ENCODE data around the gene LCTL.
"Not testable (repeated sequence)": the region's sequence is repeated elsewhere in the genome, so short reads cannot be mapped to it uniquely, and the experiment has no call there.

The LCTL gene

GRCh38 chr15:66535056-66535455 lies 30.7 kb downstream of the LCTL start:
- ATAC-seq (replicated peaks; ENCODE audit: extremely low read depth, poor library complexity, severe bottlenecking) (no peak), DNase-seq (ENCODE audit: low spot score in 2 of 2) (no peak)
- Mint-ChIP-seq H3K9me3 (no peaks in the 10 kb centered on the region), H3K36me3 (ENCODE audit: insufficient read depth) (peaks cover 18% of the 10 kb centered on the region), H3K27me3 (no peaks in the 10 kb centered on the region), H3K4me3 (no peak overlapping the region), H3K27ac (ENCODE audit: low read depth) (no peak overlapping the region), H3K4me1 (no peaks in the 10 kb centered on the region)

DNA sequence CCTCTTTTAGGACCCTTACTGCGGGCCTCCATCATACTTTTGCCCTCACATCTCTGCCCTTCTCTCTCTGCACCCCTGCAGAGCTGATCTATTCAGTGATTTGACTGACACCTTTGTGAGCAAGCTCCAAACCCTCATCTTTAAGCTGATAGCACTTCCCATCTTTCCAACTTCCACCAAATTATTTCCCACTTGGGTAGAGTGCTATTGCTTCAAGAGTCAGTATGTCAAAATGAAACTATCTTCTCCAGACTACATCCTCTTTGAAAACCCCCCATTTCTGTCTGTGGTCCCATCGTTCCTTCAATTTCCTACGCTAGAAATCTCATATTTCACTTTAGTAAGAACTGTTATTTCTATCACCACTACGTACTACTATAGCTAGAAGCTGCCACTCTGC lies 41.0 kb downstream of the LCTL start:
- H3K27ac Mint-ChIP-seq (ENCODE audit: low read depth) = no peak overlapping the region
- H3K36me3 Mint-ChIP-seq (ENCODE audit: insufficient read depth) = peaks cover 14% of the 10 kb centered on the region
- H3K4me3 Mint-ChIP-seq = no peak overlapping the region
- H3K9me3 Mint-ChIP-seq = no peaks in the 10 kb centered on the region
- no peak for DNase-seq (ENCODE audit: low spot score in 2 of 2)
- ATAC-seq (replicated peaks; ENCODE audit: extremely low read depth, poor library complexity, severe bottlenecking) = no peak
- peaks cover 9% of the 10 kb centered on the region for H3K4me1 Mint-ChIP-seq
- H3K27me3 Mint-ChIP-seq = no peaks in the 10 kb centered on the region

DNA sequence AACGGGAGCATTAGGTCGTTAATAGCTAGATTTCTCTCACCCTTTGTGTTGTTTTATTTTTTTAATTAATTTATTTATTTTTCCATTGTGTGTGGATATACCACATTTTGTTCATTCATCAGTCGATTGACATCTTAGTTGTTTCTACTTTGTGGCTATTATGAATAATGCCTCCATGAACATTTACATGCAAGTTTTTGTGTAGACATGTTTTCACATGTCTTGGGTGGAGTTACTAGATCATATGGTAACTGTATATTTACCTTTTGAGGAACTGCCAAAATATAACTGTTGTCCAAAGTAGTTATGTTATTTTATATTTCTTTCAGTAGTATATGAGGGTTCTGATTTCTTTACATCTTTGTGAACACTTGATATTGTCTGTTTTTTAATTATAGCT lies 41.9 kb downstream of the LCTL start:
- Mint-ChIP-seq H3K36me3 (ENCODE audit: insufficient read depth) (peaks cover 12% of the 10 kb centered on the region), H3K4me1 (peaks cover 9% of the 10 kb centered on the region), H3K9me3 (no peaks in the 10 kb centered on the region), H3K27me3 (no peaks in the 10 kb centered on the region), H3K4me3 (no peak overlapping the region), H3K27ac (ENCODE audit: low read depth) (no peak overlapping the region)
- ATAC-seq (replicated peaks; ENCODE audit: extremely low read depth, poor library complexity, severe bottlenecking) (no peak), DNase-seq (ENCODE audit: low spot score in 2 of 2) (no peak)

DNA sequence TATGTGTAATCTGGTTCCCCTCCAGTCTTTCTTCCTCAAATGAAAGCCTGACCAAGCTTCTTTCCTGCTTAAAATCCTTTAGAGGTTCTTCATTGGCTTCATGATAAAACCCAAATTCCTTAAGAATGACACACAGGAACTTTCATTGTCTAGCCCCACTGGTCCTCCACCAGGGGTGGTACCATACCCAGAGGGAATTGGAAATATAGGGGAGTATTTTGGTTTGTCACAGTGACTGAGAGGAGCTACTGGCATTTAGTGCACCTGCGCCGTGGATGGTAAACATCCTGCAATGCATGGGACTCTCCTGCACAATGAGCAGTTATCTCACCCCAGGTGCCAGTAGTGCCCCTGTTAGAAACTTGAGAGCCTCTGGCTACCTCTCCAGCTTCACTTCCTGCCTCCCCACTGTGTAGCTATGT lies 49.9 kb downstream of the LCTL start:
- peaks cover 21% of the 10 kb centered on the region for H3K36me3 Mint-ChIP-seq (ENCODE audit: insufficient read depth)

DNA sequence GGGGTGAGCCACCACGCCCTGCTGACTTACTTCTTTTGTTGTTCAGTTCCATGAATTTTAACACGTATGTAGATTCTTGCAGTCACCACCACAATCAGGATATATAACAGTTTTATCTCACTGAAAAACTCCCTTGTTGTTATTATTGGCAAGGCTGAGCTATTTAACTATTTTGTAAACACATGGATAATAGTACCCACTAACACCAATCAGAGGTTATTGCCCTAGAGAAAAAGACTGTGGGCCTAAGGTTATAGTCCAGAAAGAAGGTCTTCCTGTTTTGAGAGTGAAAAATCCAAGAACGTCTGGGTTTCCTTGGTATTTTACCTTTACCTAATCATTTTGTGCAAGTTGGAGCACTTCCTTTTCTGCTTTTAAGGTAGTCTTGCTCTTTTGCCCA lies 51.2 kb downstream of the LCTL start:
- H3K27ac Mint-ChIP-seq (ENCODE audit: low read depth) = no peak overlapping the region
- no peak overlapping the region for H3K4me3 Mint-ChIP-seq
- no peak for DNase-seq (ENCODE audit: low spot score in 2 of 2)
- H3K9me3 Mint-ChIP-seq = no peaks in the 10 kb centered on the region
- no peak for ATAC-seq (replicated peaks; ENCODE audit: extremely low read depth, poor library complexity, severe bottlenecking)
- H3K36me3 Mint-ChIP-seq (ENCODE audit: insufficient read depth) = peaks cover 21% of the 10 kb centered on the region
- H3K4me1 Mint-ChIP-seq = no peaks in the 10 kb centered on the region
- H3K27me3 Mint-ChIP-seq = no peaks in the 10 kb centered on the region

More for the DNA sequence above, 49.9 kb downstream of the LCTL start:
- Mint-ChIP-seq H3K27ac (ENCODE audit: low read depth) (no peak overlapping the region), H3K4me1 (no peaks in the 10 kb centered on the region), H3K4me3 (no peak overlapping the region), H3K9me3 (no peaks in the 10 kb centered on the region), H3K27me3 (no peaks in the 10 kb centered on the region)
- no peak for DNase-seq (ENCODE audit: low spot score in 2 of 2)
- ATAC-seq (replicated peaks; ENCODE audit: extremely low read depth, poor library complexity, severe bottlenecking) = no peak

- Mint-ChIP-seq H3K36me3 (ENCODE audit: insufficient read depth) (peaks cover 18% of the 10 kb centered on the region), H3K27me3 (no peaks in the 10 kb centered on the region), H3K27ac (ENCODE audit: low read depth) (no peak overlapping the region)
Measured at GRCh38 chr15:66508293-66508883, 57.4 kb downstream of the LCTL start.

GRCh38 chr15:66505818-66506217 lies 60.0 kb downstream of the LCTL start:
- H3K4me3 Mint-ChIP-seq = peak overlapping the region; percentile 88
- H3K36me3 Mint-ChIP-seq (ENCODE audit: insufficient read depth) = peaks cover 40% of the 10 kb centered on the region
- no peak for ATAC-seq (replicated peaks; ENCODE audit: extremely low read depth, poor library complexity, severe bottlenecking)

More at GRCh38 chr15:66508293-66508883, 57.4 kb downstream of the LCTL start:
- Mint-ChIP-seq H3K4me3 (no peak overlapping the region), H3K4me1 (peaks cover 27% of the 10 kb centered on the region), H3K9me3 (no peaks in the 10 kb centered on the region)
- ATAC-seq (replicated peaks; ENCODE audit: extremely low read depth, poor library complexity, severe bottlenecking) (no peak), DNase-seq (ENCODE audit: low spot score in 2 of 2) (no peak)

GRCh38 chr15:66505430-66505811 lies 60.4 kb downstream of the LCTL start:
- peaks cover 43% of the 10 kb centered on the region for H3K4me1 Mint-ChIP-seq
- H3K36me3 Mint-ChIP-seq (ENCODE audit: insufficient read depth) = peaks cover 44% of the 10 kb centered on the region
- ATAC-seq (replicated peaks; ENCODE audit: extremely low read depth, poor library complexity, severe bottlenecking) (peak; percentile 10), DNase-seq (ENCODE audit: low spot score in 2 of 2) (no peak)
- H3K27ac Mint-ChIP-seq (ENCODE audit: low read depth) = peak overlapping the region; percentile 96
- H3K4me3 Mint-ChIP-seq = peak overlapping the region; percentile 88
- H3K9me3 Mint-ChIP-seq = no peaks in the 10 kb centered on the region
- H3K27me3 Mint-ChIP-seq = no peaks in the 10 kb centered on the region

More at GRCh38 chr15:66505818-66506217, 60.0 kb downstream of the LCTL start:
- DNase-seq (ENCODE audit: low spot score in 2 of 2) = no peak
- Mint-ChIP-seq H3K27ac (ENCODE audit: low read depth) (peak overlapping the region; percentile 96), H3K4me1 (peaks cover 42% of the 10 kb centered on the region), H3K27me3 (no peaks in the 10 kb centered on the region), H3K9me3 (no peaks in the 10 kb centered on the region)

GRCh38 chr15:66504563-66505429 lies 61.0 kb downstream of the LCTL start, which contains the start of the genes RPL4 and ZWILCH:
TSS of gene RPL4 (minus strand) at chr15:66504855. CDS start at chr15:66504790, 65 bp downstream.
TSS of gene ZWILCH (plus strand) at chr15:66505326. CDS start at chr15:66505339, 13 bp downstream.
- H3K4me1 Mint-ChIP-seq = peaks cover 48% of the 10 kb centered on the region

GRCh38 chr15:66503780-66504562 lies 61.8 kb downstream of the LCTL start:
- Mint-ChIP-seq H3K9me3 (no peaks in the 10 kb centered on the region), H3K36me3 (ENCODE audit: insufficient read depth) (peaks cover 58% of the 10 kb centered on the region), H3K4me3 (peak overlapping the region; percentile 88), H3K27ac (ENCODE audit: low read depth) (peak overlapping the region; percentile 96), H3K4me1 (peaks cover 48% of the 10 kb centered on the region), H3K27me3 (no peaks in the 10 kb centered on the region)
- DNase-seq (ENCODE audit: low spot score in 2 of 2) = no peak
- ATAC-seq (replicated peaks; ENCODE audit: extremely low read depth, poor library complexity, severe bottlenecking) = no peak

More at GRCh38 chr15:66504563-66505429, 61.0 kb downstream of the LCTL start, which contains the start of the genes RPL4 and ZWILCH:
- ATAC-seq (replicated peaks; ENCODE audit: extremely low read depth, poor library complexity, severe bottlenecking) = peak; percentile 89
- peak; percentile 75 to 80 for DNase-seq (ENCODE audit: low spot score in 2 of 2)
- peak within 1 kb of the TSS; percentile 88 for H3K4me3 Mint-ChIP-seq
- no peaks in the 10 kb centered on the region for H3K27me3 Mint-ChIP-seq
- H3K9me3 Mint-ChIP-seq = no peaks in the 10 kb centered on the region
- peak within 1 kb of the TSS; percentile 96 for H3K27ac Mint-ChIP-seq (ENCODE audit: low read depth)
- peaks cover 50% of the 10 kb centered on the region for H3K36me3 Mint-ChIP-seq (ENCODE audit: insufficient read depth)

DNA sequence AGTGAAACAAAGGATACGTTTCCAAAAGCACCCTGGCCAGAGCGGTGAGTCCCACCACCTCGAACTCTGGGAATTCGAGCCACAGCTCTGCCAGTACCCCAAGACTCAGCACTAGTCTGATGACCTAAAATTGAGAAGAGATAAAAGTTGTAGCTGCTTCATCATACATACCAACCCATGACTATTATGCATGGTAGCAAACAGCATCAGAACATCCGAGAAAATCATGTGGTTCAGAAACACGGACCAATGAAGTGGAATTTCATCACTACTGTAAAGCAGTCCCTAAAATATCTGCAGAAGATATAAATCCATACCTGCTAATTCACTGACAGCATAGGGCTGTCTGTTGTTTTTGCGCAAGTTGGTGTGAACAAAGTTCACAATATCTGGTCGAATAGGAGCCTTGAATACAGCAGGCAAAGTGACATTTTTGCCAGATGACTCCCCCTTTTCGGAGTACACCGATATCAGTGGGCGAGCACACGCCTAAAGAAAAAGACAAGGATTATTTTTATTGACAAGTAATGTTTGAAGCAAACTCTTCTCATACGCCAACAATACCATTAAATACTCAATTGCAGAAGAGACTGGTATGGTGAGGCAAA lies 62.7 kb downstream of the LCTL start:
- Mint-ChIP-seq H3K4me1 (peaks cover 50% of the 10 kb centered on the region), H3K36me3 (ENCODE audit: insufficient read depth) (peaks cover 67% of the 10 kb centered on the region), H3K27ac (ENCODE audit: low read depth) (peak overlapping the region; percentile 96), H3K4me3 (peak overlapping the region; percentile 88)
- H3K9me3 Mint-ChIP-seq; ATAC-seq (replicated peaks; ENCODE audit: extremely low read depth, poor library complexity, severe bottlenecking); DNase-seq (ENCODE audit: low spot score in 2 of 2); H3K27me3 Mint-ChIP-seq: not testable (repeated sequence)

- Mint-ChIP-seq H3K27me3 (no peaks in the 10 kb centered on the region), H3K36me3 (ENCODE audit: insufficient read depth) (peaks cover 73% of the 10 kb centered on the region), H3K27ac (ENCODE audit: low read depth) (peak overlapping the region; percentile 96), H3K9me3 (no peaks in the 10 kb centered on the region), H3K4me3 (peak overlapping the region; percentile 88), H3K4me1 (peaks cover 56% of the 10 kb centered on the region)
- ATAC-seq (replicated peaks; ENCODE audit: extremely low read depth, poor library complexity, severe bottlenecking) (no peak), DNase-seq (ENCODE audit: low spot score in 2 of 2) (no peak)
Measured at GRCh38 chr15:66502491-66502890, 63.3 kb downstream of the LCTL start.

Data from central memory CD8-positive, alpha-beta T cell (primary cell).